ENCODE data around the gene GP1BB.
A peak's percentile ranks its signal among the peaks of the same experiment; 100 is the strongest.

Gene GP1BB

DNA sequence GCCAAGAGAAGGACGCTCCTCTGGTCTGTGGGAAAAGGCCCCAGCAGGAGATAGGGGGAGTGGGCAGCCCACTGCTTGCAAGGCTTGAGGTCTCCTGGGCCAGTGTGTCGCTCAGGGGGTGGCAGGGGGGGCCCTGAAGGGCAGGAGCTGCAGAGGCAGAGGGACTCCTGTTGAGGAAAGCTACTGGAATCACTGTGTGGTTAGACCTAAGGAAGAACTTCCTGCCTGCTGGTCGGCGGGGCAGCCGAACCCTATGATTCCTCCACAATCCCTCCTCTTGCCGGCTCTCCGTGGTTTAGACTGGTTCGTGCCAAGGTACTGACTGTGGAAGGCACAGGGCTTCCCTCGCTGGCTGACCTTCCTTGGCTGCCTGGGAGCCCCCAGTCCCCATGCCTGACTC, 6.2 kb downstream of the GP1BB start:
- no peak for TF ChIP-seq LEF1 (IDR thresholded peaks at IDR 0.05; ENCODE audit: borderline replicate concordance)
- no peak for TF ChIP-seq FOXK2 (IDR thresholded peaks at IDR 0.05)
- TF ChIP-seq BHLHE40 (IDR thresholded peaks at IDR 0.05; ENCODE audit: borderline replicate concordance): no peak
- no peak for TF ChIP-seq TARDBP (IDR thresholded peaks at IDR 0.05)
- no peak for TF ChIP-seq ARNT (IDR thresholded peaks at IDR 0.05)
- TF ChIP-seq CTBP1 (IDR thresholded peaks at IDR 0.05; ENCODE audit: borderline replicate concordance): no peak
- TF ChIP-seq, protein P1, sequence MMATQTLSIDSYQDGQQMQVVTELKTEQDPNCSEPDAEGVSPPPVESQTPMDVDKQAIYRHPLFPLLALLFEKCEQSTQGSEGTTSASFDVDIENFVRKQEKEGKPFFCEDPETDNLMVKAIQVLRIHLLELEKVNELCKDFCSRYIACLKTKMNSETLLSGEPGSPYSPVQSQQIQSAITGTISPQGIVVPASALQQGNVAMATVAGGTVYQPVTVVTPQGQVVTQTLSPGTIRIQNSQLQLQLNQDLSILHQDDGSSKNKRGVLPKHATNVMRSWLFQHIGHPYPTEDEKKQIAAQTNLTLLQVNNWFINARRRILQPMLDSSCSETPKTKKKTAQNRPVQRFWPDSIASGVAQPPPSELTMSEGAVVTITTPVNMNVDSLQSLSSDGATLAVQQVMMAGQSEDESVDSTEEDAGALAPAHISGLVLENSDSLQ (IDR thresholded peaks at IDR 0.05): no peak
- ChIA-PET CTCF (interaction anchor here (1.0 to 2.6 kb wide), 5 partner anchors 18 to 283 kb away, joined by 3 to 37 read pairs (median 5); no protein-coding TSS in a partner anchor), POLR2A (interaction anchor here (1.7 kb wide), 1 partner anchor 213 kb away, joined by 5 read pairs; the partner anchor contains the start of genes COMT and TXNRD2)
- no peak for DNase-seq (ENCODE audit: extremely low spot score)

DNA sequence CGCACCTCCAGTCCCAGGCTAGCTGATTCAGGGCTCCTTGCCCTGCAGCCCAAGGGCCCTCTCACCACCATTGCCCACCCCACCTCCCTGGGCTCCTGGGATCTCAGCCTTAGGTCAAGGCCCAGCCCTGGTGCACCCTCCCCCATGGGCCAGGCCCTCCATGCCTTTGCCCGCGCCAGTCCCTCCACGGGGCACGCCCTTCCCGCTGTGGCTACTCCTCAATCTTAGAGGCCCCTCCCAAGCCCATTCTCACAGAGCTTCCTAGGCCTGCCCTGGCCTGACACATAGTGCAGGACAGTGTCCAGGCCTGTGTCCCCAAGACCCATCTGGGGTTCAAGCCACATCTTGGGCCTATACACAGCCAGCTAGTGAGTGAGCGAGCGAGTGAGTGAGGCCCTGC, 6.9 kb downstream of the GP1BB start:
- TF ChIP-seq HDGF (IDR thresholded peaks at IDR 0.05; ENCODE audit: borderline replicate concordance): peak; percentile 43; the same call in 1 of the 2 replicates
- no peak for TF ChIP-seq LEF1 (IDR thresholded peaks at IDR 0.05; ENCODE audit: borderline replicate concordance)
- CTCF ChIA-PET: interaction anchor here (0.6 to 2.6 kb wide), 43 partner anchors 9 to 282 kb away, joined by 3 to 37 read pairs (median 4); no protein-coding TSS in a partner anchor
- no peak for DNase-seq (ENCODE audit: extremely low spot score)
- POLR2A ChIA-PET: interaction anchor here (0.6 to 1.7 kb wide), 3 partner anchors 175 to 212 kb away, joined by 3 to 5 read pairs (median 3); partner anchors contain the start of genes COMT and TXNRD2

- ChIA-PET POLR2A (interaction anchor here (0.6 to 1.7 kb wide), 4 partner anchors 125 to 211 kb away, joined by 3 to 5 read pairs (median 3); partner anchors contain the start of genes COMT and TXNRD2), CTCF (interaction anchor here (0.6 to 2.6 kb wide), 43 partner anchors 9 to 282 kb away, joined by 3 to 37 read pairs (median 4); no protein-coding TSS in a partner anchor)
- peak; percentile 89 for DNase-seq (ENCODE audit: extremely low spot score)
- TF ChIP-seq FOXM1 (IDR thresholded peaks at IDR 0.05; ENCODE audit: borderline replicate concordance): peak; percentile 69; the same call in 1 of the 2 replicates
- TF ChIP-seq FOXA1 (IDR thresholded peaks at IDR 0.05): no peak
- TF ChIP-seq, protein P1 (IDR thresholded peaks at IDR 0.05): peak; percentile 89
- TF ChIP-seq CTBP1 (IDR thresholded peaks at IDR 0.05; ENCODE audit: borderline replicate concordance): 0 out of 2 replicates have a peak, but pooled peaks have one; percentile 15
- 0 out of 2 replicates have a peak, but pooled peaks have one; percentile 50 for TF ChIP-seq TARDBP (IDR thresholded peaks at IDR 0.05)
These were observed 7.5 kb downstream of the GP1BB start for GRCh38 chr22:19730655-19731360.

DNA sequence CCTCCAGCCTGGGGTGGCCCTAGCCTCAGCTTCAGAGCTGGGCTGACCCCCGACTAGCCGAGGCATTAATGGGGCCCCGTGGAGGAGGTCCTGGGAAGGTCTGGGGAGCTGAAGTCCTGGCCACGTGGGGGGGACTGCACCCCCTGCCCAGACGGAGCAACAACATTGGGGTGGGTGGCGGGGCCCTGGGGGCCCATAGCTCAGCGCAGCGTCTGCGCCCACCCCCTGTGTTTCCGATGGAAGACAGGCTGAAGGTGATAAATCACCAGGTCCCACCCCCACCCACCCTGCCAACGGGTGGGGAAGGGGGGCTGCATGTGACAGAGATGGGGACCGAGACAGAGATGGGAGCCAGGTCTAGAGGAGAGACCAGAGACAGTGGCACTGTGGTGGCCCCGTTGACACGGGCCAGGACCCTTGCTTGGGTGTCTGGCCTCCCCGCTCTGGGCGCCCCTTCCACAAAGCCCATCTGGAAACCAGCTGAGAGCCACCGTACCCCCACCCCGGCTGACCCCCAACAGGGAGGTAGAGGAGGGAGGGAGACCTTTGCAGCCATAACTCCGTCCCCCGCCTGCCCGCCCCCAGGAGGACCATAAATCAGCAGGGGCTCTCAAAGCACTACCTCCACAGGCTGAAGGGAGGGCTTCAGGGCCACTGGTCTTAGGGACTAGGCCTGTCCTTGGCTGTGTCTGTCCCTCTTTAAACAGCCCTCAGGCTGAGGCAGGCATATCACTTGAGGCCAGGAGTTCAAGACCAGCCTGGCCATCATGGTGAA, 8.2 kb downstream of the GP1BB start:
- CTCF ChIA-PET: interaction anchor here (1.1 to 2.6 kb wide), 14 partner anchors 9 to 238 kb away, joined by 3 to 37 read pairs (median 4); no protein-coding TSS in a partner anchor
- no peak for DNase-seq (ENCODE audit: extremely low spot score)
- TF ChIP-seq, protein P1 (IDR thresholded peaks at IDR 0.05): peak; percentile 42
- TF ChIP-seq LEF1 (IDR thresholded peaks at IDR 0.05; ENCODE audit: borderline replicate concordance): no peak
- POLR2A ChIA-PET: interaction anchor here (0.9 to 1.7 kb wide), 3 partner anchors 124 to 211 kb away, joined by 3 to 5 read pairs (median 3); partner anchors contain the start of genes COMT and TXNRD2

DNA sequence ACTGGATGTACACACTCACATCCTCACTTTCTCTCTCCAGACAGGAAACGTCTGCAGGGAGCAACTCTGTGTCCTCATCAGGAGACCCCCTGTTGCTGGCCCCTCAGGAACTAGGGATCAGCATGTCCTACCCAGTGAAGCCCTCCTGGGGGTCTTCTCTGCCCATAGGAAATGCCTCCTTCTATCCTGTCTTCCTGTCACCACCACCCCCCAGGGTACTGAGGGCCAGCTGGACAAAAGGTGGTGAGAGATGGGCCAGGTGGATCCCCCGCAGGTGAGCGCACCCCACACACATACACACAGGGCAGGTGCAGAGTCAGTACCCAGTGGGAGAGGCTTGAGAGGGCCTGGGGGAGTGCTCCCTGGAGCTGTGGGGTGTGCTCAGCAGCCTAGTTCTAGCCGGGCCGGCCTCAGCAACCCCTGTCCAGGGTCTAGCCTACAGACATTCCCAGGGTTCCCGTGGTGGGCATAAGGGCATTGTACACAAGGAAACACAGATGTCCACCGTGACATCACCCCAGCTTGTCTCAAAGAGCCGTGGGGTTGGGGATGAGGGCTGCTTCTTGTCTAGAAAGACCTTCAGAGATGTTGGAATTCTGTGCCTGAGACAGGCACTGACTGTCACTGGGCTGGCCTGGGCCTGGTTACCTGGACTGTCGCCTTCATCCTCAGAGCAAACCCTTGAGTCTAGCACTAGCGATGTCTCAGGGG, 9.2 kb downstream of the GP1BB start:
- CTCF ChIA-PET: no interaction called here
- no peak for DNase-seq (ENCODE audit: extremely low spot score)
- POLR2A ChIA-PET: no interaction called here
- TF ChIP-seq LEF1 (IDR thresholded peaks at IDR 0.05; ENCODE audit: borderline replicate concordance): no peak
- no peak for TF ChIP-seq ELF4 (IDR thresholded peaks at IDR 0.05)
- TF ChIP-seq HDGF (IDR thresholded peaks at IDR 0.05; ENCODE audit: borderline replicate concordance): no peak
- no peak for TF ChIP-seq FOXK2 (IDR thresholded peaks at IDR 0.05)

DNA sequence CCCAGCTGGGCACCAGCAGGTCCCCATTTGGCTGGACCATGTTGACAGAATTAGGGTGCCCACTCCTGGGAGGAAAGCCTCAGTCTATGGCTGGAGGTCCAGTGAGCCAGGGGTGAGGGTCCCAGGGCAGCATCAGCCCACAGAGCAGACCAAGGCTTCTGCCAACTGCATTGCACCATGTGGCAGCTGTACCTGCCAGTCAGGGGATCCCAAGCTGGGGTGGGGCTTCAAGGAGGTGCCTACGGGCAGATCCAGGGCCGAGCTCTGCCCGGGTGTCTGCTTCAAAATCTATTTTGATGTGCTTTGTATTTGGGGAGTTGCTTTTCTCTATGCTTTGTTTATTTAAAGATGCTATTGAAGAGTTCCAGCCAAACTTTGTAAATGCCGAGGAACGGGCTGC, 10.4 kb downstream of the GP1BB start:
- TF ChIP-seq HDGF (IDR thresholded peaks at IDR 0.05; ENCODE audit: borderline replicate concordance) (no peak), LEF1 (IDR thresholded peaks at IDR 0.05; ENCODE audit: borderline replicate concordance) (no peak), ARNT (IDR thresholded peaks at IDR 0.05) (no peak), ELF4 (IDR thresholded peaks at IDR 0.05) (no peak), BHLHE40 (IDR thresholded peaks at IDR 0.05; ENCODE audit: borderline replicate concordance) (no peak), SP1 (IDR thresholded peaks at IDR 0.05) (no peak), L3MBTL2 (conservative IDR thresholded peaks at IDR 0.05) (no peak), CTBP1 (IDR thresholded peaks at IDR 0.05; ENCODE audit: borderline replicate concordance) (no peak), FOXA1 (IDR thresholded peaks at IDR 0.05) (no peak), TARDBP (IDR thresholded peaks at IDR 0.05) (no peak)
- TF ChIP-seq, protein P1 (IDR thresholded peaks at IDR 0.05): no peak
- CTCF ChIA-PET: no interaction called here
- POLR2A ChIA-PET: no interaction called here
- no peak for DNase-seq (ENCODE audit: extremely low spot score)

Data from HEK293T (cell line).